Activated CD4-positive, alpha-beta T cell treated with anti-CD3 and anti-CD28 coated beads, Interleukin-2, amount 10 ng/mL, durations not matched to agents 7 days and 5 days (primary cell): ENCODE results near the gene SLC16A12. TPM values are rescaled to one million over a fixed set of nuclear protein-coding genes. Genes with fewer than 3 reads are reported as not detected.
"Not testable (repeated sequence)": the region's sequence is repeated elsewhere in the genome, so short reads cannot be mapped to it uniquely, and the experiment has no call there.

Experiments used
- CTCF ChIA-PET: fragments of 350-600 bp; sonication (Branson Sonifier 250); formaldehyde crosslinking; loops from one replicate; lab custom pipeline; 2021; ENCODE audit warnings: antibody characterized with exemption; lab: Charles Lee
- POLR2A ChIA-PET: fragments of 350-600 bp; sonication (Branson Sonifier 250); formaldehyde crosslinking; loops from one replicate; lab custom pipeline; 2021; ENCODE audit warnings: antibody characterized with exemption; lab: Charles Lee
- DNase-seq: peaks from one replicate; pipeline ENCODE4 v3.0.0-alpha.2; 2020
- H3K27ac Mint-ChIP-seq: one replicate; pipeline ENCODE4 v1.8.0; 2021; ENCODE audit warnings: mild to moderate bottlenecking, moderate library complexity, mixed read lengths
- H3K27me3 Mint-ChIP-seq: one replicate; pipeline ENCODE4 v1.8.0; 2021; ENCODE audit warnings: mixed read lengths
- H3K36me3 Mint-ChIP-seq: one replicate; pipeline ENCODE4 v1.8.0; 2021; ENCODE audit warnings: low read depth, mixed read lengths
- H3K4me1 Mint-ChIP-seq: one replicate; pipeline ENCODE4 v1.8.0; 2021; ENCODE audit warnings: mixed read lengths
- H3K4me3 Mint-ChIP-seq: one replicate; pipeline ENCODE4 v1.8.0; 2021; ENCODE audit warnings: mild to moderate bottlenecking, moderate library complexity, mixed read lengths
- H3K9me3 Mint-ChIP-seq: one replicate; pipeline ENCODE4 v1.8.0; 2021; ENCODE audit warnings: mixed read lengths
- total RNA-seq, 2 experiments: library from RNA; stranded (reverse); gene quantifications; one replicate each; pipeline ENCODE4 v1.2.3, GENCODE V29; 2021

SLC16A12 gene
- total RNA-seq, 2 experiments from 2014 or later = not detected

DNA sequence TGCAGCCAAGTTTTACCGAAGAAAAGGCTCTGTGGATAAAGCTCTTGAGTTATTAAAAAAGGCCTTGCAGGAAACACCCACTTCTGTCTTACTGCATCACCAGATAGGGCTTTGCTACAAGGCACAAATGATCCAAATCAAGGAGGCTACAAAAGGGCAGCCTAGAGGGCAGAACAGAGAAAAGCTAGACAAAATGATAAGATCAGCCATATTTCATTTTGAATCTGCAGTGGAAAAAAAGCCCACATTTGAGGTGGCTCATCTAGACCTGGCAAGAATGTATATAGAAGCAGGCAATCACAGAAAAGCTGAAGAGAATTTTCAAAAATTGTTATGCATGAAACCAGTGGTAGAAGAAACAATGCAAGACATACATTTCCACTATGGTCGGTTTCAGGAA lies 132.4 kb downstream of the SLC16A12 start:
- ChIA-PET CTCF (interaction anchor here (1.2 to 1.5 kb wide), 2 partner anchors 9 to 66 kb away, joined by 3 to 7 read pairs; no protein-coding TSS in a partner anchor), POLR2A (no interaction called here)
- H3K27ac Mint-ChIP-seq = no peak overlapping the region
- peaks cover 89% of the 10 kb centered on the region for H3K36me3 Mint-ChIP-seq
- no peak for DNase-seq
- H3K27me3 Mint-ChIP-seq = no peaks in the 10 kb centered on the region
- H3K9me3 Mint-ChIP-seq = peaks cover 5% of the 10 kb centered on the region
- H3K4me3 Mint-ChIP-seq = no peak overlapping the region
- peaks cover 36% of the 10 kb centered on the region for H3K4me1 Mint-ChIP-seq

DNA sequence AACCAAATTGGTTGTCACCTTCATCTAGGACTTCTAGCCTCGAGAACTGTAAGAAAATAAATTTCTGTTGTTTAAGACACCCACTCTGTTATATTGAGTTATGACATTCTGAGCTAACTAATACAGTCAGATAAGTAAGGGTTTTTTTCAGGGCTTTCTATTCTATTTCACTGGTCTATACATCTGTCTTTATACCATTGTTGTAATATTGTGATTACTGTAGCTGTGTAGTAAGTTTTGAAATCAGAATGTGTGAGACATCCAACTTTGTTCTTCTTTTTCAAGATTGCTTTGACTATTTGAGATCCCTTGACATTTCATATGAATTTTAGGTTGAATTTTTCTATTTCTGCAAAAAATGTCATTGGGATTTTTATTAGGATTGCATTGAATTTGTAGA lies 135.4 kb downstream of the SLC16A12 start:
- Mint-ChIP-seq H3K4me1 (peaks cover 57% of the 10 kb centered on the region), H3K27ac (no peak overlapping the region), H3K4me3 (no peak overlapping the region), H3K27me3 (no peaks in the 10 kb centered on the region), H3K36me3 (peaks cover 88% of the 10 kb centered on the region), H3K9me3 (peaks cover 3% of the 10 kb centered on the region)
- CTCF ChIA-PET = no interaction called here
- POLR2A ChIA-PET = no interaction called here
- DNase-seq = no peak

DNA sequence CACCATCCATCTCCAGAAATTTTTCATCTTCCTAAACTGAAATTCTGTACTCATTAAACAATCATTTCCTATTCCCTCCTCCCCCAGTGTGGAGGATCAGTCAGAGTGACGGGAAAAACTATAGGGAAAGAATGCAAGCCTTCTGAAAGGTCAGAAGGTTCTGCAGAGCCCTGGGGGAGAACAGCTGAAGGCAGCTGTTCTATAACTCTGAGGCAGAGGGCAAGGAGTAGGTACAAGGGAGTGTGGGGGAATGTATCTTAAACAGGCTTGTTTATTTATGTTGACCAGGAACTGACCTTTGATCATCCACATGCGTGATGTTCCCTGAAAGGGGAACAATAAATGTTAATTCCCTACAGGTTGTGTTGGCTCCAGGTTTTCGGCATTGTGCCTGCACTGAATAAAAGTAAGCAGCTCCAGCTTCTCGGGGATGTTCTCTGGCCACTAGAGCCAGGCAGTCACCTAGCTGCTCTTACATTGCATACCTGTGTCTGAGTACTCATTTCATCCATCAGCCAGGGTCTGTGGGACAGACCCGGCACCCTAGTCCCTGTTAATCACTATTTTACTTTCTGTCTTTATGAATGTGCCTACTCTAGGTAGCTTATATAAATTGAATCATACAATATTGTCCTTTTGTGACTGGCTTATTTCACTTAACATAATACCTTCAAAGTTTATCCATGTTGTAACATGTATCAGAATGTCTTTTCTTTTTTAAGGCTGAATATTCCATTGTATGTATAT lies 137.2 kb downstream of the SLC16A12 start:
- H3K27me3 Mint-ChIP-seq = no peaks in the 10 kb centered on the region
- DNase-seq = no peak
- H3K9me3 Mint-ChIP-seq = peaks cover 3% of the 10 kb centered on the region
- CTCF ChIA-PET = interaction anchor here (0.8 kb wide), 1 partner anchor 8 kb away, joined by 3 read pairs; no protein-coding TSS in a partner anchor
- peaks cover 63% of the 10 kb centered on the region for H3K4me1 Mint-ChIP-seq
- POLR2A ChIA-PET = no interaction called here
- H3K4me3 Mint-ChIP-seq = no peak overlapping the region
- no peak overlapping the region for H3K27ac Mint-ChIP-seq
- H3K36me3 Mint-ChIP-seq = peaks cover 78% of the 10 kb centered on the region

DNA sequence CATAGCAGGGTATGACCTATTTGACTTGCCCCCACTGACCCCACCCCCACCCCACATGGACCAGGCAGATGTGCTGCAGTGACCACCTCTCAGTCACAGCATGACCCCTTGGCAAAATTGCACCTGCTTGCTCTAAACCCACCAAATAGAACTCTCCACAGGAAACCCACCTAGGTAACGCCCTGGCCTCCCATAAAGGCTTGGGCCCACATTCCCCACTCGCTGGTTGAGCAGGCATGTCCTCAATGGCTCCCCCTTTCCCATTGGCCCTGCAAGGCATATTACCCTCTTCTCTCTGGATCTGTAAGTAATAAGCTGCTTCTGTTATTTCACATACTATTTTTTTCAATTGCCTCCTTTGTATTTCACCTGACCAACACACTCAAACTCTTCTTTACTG lies 140.3 kb downstream of the SLC16A12 start:
- Mint-ChIP-seq H3K4me3 (peak overlapping the region; percentile 60), H3K27me3 (no peaks in the 10 kb centered on the region), H3K9me3 (peaks cover 3% of the 10 kb centered on the region), H3K27ac (no peak overlapping the region), H3K36me3 (peaks cover 52% of the 10 kb centered on the region), H3K4me1 (peaks cover 70% of the 10 kb centered on the region)
- no peak for DNase-seq
- CTCF ChIA-PET = no interaction called here
- POLR2A ChIA-PET = no interaction called here

DNA sequence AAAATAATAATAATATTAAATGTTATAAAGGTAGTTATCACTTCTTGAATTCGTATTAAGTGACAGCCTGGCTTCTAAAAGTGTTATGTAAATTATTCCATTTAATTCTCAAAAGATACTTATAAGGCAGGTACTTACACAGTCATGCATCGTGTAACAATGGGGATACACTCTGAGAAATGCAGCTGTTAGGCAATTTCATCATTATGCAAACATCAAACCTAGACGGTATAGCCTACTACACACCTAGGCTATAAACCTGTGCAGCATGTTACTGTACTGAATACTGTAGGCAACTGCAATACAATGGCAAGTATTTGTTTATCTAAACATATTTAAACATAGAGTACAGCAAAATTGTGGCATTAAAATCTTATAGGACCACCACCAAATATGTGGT lies 141.5 kb downstream of the SLC16A12 start:
- no peak for DNase-seq
- Mint-ChIP-seq H3K36me3 (peaks cover 41% of the 10 kb centered on the region), H3K4me1 (peaks cover 60% of the 10 kb centered on the region), H3K27me3 (no peaks in the 10 kb centered on the region), H3K4me3 (peak overlapping the region; percentile 86), H3K9me3 (peaks cover 3% of the 10 kb centered on the region), H3K27ac (peak overlapping the region; percentile 95)
- POLR2A ChIA-PET = interaction anchor here (1.1 to 2.0 kb wide), 3 partner anchors 18 to 66 kb away, joined by 3 to 6 read pairs (median 4); partner anchors contain the start of genes IFIT3 and IFIT5
- CTCF ChIA-PET = interaction anchor here (1.4 kb wide), 1 partner anchor 19 kb away, joined by 3 read pairs; no protein-coding TSS in a partner anchor

DNA sequence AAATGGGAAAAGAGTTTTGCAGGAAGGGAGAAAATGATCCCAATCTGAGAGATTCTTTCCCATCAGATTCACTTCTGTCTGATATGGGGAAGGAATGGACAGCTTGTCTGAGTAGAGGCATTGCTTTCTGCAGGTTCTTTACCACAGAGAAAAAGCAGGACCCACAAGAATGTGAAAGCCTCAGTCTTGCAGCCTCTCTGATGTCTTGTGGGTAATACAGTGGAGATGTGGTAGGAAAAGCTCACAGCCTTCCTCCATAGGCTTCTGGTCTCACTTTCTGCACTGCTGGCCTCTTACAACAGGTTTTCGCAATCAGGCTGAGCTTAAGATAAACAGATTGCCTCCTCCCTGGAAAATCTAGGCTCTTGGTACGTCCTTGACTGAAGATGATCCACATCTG lies 142.4 kb downstream of the SLC16A12 start:
- Mint-ChIP-seq H3K27ac (peak overlapping the region; percentile 95), H3K9me3 (peaks cover 3% of the 10 kb centered on the region), H3K27me3 (no peaks in the 10 kb centered on the region), H3K4me3 (peak overlapping the region; percentile 86), H3K36me3 (peaks cover 32% of the 10 kb centered on the region), H3K4me1 (peaks cover 51% of the 10 kb centered on the region)
- CTCF ChIA-PET = interaction anchor here (0.6 to 1.4 kb wide), 5 partner anchors 12 to 81 kb away, joined by 3 to 9 read pairs (median 3); no protein-coding TSS in a partner anchor
- POLR2A ChIA-PET = interaction anchor here (0.6 to 2.0 kb wide), 8 partner anchors 19 to 292 kb away, joined by 3 to 14 read pairs (median 6); partner anchors contain the start of genes IFIT2, IFIT3 and IFIT5
- DNase-seq = peak; percentile 42

DNA sequence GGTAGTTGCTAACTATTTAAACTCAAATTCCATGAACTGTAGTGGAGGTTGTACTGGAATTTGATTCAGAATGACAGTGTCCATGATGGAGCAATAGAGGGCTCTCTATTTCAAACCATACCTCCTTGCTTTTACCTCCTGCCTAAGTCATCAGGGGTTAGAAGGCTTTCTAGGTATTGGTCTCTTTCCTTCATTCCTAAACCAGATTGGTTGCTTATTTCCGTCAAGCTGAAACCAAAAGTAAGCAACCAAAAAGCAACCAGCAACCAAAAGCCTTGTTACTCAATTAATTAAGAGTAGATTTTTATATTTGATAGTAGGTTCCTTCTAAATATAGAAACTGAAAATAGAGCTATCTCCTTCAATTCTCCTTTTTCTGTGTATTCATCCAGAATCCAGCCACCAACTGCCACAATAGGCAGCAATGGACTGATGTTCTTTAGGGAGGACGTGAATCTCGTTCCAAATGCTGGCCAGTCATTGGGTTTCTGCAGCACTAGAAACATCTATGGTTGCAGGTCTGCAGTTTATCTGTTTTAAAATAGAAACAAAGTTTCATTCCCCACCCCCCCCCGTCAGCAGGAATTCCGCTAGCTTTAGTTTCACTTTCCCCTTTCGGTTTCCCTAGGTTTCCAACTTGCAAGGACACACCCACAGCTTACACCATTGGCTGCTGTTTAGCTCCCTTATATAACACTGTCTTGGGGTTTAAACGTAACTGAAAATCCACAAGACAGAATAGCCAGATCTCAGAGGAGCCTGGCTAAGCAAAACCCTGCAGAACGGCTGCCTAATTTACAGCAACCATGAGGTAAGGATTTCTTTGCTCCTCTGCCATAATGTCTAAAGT lies 143.3 kb downstream of the SLC16A12 start, which contains the start of gene IFIT1:
Gene IFIT1, plus strand, starts transcription at position 717 of the 850 bp plus-strand sequence. Its CDS starts 90 bp downstream, at position 807.
- CTCF ChIA-PET = interaction anchor here (0.6 to 1.4 kb wide), 7 partner anchors 11 to 82 kb away, joined by 3 to 9 read pairs (median 3); no protein-coding TSS in a partner anchor
- peak within 1 kb of the TSS; percentile 86 for H3K4me3 Mint-ChIP-seq
- H3K27me3 Mint-ChIP-seq = no peaks in the 10 kb centered on the region
- POLR2A ChIA-PET = interaction anchor here (0.5 to 2.0 kb wide), 10 partner anchors 22 to 430 kb away, joined by 3 to 14 read pairs (median 5); partner anchors contain the start of genes IFIT2, IFIT3 and IFIT5
- peak within 1 kb of the TSS; percentile 95 for H3K27ac Mint-ChIP-seq
- peaks cover 47% of the 10 kb centered on the region for H3K4me1 Mint-ChIP-seq
- peaks cover 26% of the 10 kb centered on the region for H3K36me3 Mint-ChIP-seq
- DNase-seq = peak; percentile 81
- peaks cover 3% of the 10 kb centered on the region for H3K9me3 Mint-ChIP-seq

DNA sequence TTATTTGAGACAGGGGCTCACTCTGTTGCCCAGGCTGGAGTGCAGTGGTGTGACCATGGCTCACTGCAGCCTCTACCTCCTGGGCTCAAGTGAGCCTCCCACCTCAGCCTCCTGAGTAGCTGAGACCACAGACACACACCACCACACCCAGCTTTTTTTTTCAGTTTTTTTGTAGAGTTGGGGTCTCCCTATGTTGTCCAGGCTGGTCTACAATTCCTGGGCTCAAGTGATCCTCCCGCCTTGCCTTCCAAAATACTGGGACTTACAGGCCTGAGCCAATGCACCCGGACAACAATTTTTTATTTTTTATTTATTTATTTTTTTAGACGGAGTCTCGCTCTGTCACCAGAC lies 144.2 kb downstream of the SLC16A12 start:
- H3K27me3 Mint-ChIP-seq, DNase-seq, H3K27ac Mint-ChIP-seq, H3K9me3 Mint-ChIP-seq, POLR2A ChIA-PET: not testable (repeated sequence)
- CTCF ChIA-PET = interaction anchor here (1.3 kb wide), 1 partner anchor 56 kb away, joined by 3 read pairs; no protein-coding TSS in a partner anchor
- peaks cover 40% of the 10 kb centered on the region for H3K4me1 Mint-ChIP-seq
- H3K4me3 Mint-ChIP-seq = peak overlapping the region; percentile 86
- H3K36me3 Mint-ChIP-seq = peaks cover 18% of the 10 kb centered on the region

DNA sequence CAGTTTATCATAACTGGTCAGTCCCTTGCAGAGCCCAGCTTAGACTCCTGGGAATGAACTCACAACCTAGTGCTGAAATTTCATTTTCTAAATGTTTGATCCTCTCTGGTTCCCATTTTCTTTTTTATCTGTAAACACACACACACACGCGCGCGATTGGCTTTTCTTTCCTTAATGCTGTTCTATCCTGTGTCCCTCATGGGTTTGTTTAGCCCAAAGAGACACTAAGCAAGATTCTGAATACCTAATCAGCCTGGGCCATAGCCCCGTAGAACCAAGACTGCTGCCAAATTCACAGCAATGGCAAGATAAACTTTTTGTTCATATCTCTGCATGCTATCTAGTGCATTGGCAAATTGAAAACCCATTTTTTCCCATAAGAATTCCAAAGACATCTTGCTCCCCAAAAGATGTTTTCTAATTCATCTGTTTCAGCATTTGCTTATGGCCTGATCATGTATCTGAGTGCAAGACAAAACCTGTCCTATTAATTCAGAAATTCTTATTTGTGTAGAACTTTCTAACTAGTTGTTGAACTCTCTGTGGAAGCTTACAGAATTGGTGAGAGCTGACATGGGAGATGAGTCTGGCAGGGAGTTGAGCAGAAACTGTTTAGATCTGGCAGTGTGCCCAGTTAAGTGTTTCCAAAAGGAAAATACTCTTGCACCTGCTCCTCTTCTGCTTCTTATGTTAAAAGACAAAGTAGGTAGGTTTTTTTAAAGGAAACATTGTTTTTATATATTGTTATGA lies 144.7 kb downstream of the SLC16A12 start:
- ChIA-PET POLR2A (no interaction called here), CTCF (interaction anchor here (1.0 to 1.3 kb wide), 2 partner anchors 8 to 56 kb away, joined by 3 read pairs; no protein-coding TSS in a partner anchor)
- H3K4me3 Mint-ChIP-seq = no peak overlapping the region
- H3K27ac Mint-ChIP-seq = no peak overlapping the region
- H3K4me1 Mint-ChIP-seq = peaks cover 35% of the 10 kb centered on the region
- peaks cover 14% of the 10 kb centered on the region for H3K36me3 Mint-ChIP-seq
- H3K27me3 Mint-ChIP-seq = peaks cover 2% of the 10 kb centered on the region
- peaks cover 3% of the 10 kb centered on the region for H3K9me3 Mint-ChIP-seq
- DNase-seq = no peak

DNA sequence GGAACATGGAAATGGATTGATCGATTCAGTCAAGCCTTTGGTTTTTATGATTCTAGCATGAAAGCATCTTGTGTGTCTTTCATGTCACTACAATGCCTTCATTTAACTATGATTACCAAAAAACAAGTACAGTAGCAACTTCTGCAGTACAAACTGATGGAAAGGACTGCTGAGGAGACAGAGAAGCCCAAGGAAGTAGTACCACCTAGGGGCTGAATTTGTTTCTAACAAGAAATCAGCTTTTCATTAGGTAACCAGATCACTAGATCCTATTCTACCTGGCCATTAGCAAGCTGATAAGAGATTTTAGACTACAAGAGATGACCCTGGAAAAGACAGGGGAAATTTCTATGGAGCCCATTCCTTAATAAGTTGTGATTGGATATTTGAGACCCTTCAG lies 146.1 kb downstream of the SLC16A12 start:
- Mint-ChIP-seq H3K36me3 (peaks cover 5% of the 10 kb centered on the region), H3K27me3 (peaks cover 4% of the 10 kb centered on the region), H3K4me1 (peaks cover 25% of the 10 kb centered on the region), H3K9me3 (no peaks in the 10 kb centered on the region), H3K27ac (no peak overlapping the region), H3K4me3 (no peak overlapping the region)
- POLR2A ChIA-PET = no interaction called here
- DNase-seq = no peak
- CTCF ChIA-PET = interaction anchor here (0.6 to 2.8 kb wide), 4 partner anchors 9 to 92 kb away, joined by 3 to 9 read pairs (median 4); no protein-coding TSS in a partner anchor

DNA sequence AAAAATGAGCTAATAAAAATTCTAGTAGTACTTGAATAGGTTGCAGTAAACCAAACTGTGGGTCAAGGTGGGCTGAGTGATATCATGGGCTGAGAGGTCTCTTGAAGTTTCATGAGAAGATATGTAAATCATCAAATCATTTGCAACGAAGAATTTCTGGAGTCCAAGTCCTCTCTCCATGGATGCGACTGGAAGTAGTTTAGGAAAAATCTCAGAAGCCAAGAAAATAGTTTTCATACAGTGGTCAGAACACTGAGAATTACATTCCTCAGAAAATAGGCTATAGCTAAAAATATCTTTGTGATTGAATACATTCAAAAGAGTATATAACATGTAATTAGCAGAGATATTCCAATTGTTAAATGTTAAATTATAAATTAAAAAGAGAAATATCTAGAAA lies 146.6 kb downstream of the SLC16A12 start:
- no peak overlapping the region for H3K4me3 Mint-ChIP-seq
- CTCF ChIA-PET = interaction anchor here (0.6 to 2.8 kb wide), 3 partner anchors 17 to 91 kb away, joined by 4 to 9 read pairs (median 4); no protein-coding TSS in a partner anchor

More for the DNA sequence above, 146.6 kb downstream of the SLC16A12 start:
- Mint-ChIP-seq H3K27ac (no peak overlapping the region), H3K9me3 (no peaks in the 10 kb centered on the region), H3K4me1 (peaks cover 21% of the 10 kb centered on the region), H3K27me3 (peaks cover 8% of the 10 kb centered on the region), H3K36me3 (peaks cover 2% of the 10 kb centered on the region)
- POLR2A ChIA-PET = no interaction called here
- DNase-seq = no peak
